Measurements from ENCODE around the gene KLF15.

The KLF15 gene

DNA sequence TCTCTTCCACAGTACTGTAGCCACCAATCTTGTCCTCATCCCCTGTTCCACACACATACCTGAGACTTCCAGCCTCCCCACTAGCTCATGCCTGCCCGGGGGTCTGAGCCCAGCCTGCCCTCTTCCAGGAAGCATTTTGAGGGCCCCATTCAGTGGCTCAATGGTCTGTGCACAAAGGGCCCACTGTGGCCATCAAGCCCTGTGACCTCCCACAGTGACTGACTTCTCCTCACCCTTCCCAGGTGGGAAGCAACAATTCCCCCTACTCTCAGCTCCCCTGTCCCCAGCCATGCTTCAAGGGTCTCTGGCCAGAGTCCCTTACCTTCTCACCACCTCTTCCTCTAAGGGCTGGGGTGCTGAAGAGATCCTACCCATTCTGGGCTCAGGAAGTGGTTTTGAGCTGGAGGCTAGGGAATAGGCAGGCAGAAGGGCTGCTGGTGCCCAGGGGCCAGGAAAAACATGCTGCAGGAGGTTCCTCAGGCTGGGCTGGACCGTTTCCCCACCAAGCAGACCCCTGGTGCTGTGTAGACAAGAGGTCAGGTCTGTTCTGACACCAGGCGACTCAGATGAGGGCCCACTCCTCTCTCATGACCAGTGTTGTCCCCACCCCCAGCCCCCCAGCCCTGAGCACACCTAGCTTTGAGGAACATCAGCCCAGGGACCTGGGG, 3.0 kb upstream of the KLF15 start:
- no peak for DNase-seq

DNA sequence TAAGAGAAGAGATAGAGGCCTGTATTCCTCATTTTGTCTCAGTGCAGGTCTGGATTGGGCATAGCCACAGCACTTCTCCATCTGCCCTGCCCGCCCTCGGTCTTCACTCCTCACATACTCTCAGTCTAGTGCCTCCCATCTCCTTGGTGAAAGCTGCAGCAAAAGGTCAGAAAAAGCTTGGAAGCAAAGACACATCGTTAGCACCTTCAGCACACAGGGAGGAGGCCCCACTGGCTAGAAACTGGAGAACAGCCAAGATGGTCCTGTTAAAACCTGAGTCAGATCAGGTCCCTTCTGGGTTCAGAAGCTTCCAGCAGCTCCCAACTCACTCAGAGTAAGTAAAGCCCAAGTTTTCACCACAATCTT, 1.6 kb upstream of the KLF15 start:
- no peak for DNase-seq

DNA sequence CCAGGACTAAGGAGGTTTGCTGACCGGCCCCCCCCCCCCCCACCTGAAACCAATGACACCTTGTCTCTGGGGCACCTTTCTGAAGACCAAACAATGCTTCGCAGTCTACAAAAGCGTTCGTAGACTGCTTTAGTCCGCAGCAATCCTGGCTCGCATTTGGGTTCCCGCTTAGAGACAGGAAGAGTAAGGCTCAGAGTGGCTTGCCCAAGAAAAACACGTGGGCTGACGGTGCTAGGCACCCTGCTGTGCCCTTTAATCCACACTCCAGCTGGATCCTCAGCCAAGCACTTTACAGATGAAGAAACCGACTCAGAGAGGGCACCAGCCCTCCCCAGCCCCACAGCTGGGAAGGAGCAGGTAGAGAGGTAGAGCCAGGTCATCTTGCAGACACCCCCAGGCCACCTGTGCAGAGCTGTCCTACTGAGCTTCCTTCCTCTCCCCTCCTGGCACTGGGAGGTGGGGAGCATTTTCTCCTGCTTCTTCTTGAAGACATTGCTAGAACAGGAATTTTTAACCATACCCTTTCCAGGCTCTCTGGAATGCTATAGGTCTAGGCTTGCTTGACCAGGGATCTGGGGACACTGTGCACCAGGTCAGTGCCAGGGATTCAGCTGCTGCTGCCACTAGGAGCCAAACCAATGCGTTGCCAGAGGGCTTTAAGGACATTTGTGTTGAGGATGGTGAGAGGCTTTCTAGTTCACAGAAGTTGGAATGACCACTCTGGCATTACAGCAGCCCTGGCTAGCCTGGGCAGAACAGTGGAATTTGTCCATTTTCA, 1.0 kb upstream of the KLF15 start:
- peak; percentile 10 for DNase-seq

DNA sequence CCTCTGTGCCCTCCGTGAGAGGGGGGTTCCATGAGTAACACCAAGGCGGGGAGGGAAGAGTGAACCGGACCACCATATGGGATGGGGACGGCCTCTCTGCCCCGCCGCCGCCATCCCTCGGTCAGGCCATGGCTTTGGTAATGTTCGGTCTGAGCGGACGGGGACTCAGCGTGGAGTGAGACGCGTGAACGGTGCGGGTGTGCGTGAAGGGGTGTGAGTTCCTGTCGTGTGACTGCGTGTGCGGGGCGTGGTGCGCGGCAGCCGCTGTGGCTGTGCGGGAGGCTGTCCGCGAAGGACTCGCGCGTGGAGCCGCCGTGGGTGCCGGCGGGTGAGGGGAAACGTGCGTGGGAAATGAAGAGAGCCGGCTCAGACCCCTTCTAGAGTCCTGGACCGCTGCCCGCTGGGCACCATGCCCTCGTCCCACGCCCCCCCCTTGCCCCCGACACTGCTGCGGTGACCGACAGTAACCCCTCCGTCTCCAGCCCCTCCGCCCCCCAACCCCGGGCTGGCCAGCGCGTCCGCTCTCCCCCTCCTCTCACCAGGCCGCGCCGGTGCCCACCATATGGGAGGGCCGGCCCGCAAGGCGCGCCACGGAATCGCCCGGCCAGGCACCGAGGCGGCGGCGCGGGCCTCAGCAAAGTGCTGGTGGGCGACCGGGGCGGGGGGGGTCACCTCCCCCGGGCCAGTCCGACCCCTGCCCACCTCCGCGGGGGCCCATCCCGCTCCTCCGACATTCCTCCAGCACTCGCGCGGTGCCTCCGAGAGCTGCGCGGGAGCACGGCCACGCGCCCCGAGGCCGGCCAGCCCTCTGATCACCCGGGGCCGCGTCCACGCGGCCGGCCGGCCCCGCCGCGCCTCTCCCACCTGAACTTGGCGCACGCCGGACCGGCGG, 589 bp downstream of the KLF15 start:
- peak; percentile 24 for DNase-seq

DNA sequence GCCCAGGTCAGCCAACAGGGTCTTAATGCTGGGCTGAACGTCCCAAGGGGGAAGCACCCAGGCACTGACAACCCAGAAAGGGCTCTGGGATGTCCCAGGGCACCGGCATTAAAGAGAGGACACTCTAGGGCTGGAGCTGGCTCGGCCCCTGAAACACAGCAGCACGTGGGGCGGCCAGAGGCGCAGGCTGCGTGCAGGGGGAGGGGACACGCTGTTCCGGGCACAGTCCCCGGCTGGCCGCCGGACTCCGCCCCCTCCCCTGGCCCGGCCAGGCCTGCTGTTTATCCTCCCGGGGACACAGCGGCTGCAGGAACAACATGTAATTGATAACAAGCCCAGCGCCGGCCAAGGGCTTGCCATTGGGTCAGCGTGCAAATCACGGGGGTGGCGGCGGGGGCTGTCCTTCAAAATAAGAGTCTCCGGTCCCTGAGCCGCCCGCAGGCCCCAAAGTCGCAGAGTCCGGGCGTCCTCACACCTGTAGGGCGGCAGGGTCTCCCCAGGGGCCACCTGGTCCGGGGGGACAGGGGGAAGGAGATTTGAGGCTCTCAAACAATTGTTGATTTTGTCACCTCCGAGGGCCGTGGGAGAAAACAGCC, 1.3 kb downstream of the KLF15 start:
- peak; percentile 14 for DNase-seq

DNA sequence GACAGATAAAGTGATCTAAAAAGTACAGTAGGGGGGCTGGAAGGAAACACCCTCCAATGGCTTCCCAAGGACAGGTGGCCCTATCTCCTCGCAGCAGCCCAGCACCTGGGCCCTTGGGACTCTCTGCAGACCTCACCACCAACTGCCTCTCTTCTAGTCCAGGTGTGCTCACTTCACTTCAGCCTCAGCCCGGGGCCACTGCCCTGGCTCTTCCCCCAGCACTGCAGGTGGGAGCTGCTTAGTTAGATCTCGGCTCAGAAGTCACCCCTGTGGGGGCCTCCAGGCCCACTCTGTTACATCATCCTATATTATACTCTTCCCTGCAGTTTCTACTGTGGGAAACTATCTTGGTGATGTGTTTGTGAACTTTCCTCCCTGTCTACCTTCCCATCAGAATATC, 2.0 kb downstream of the KLF15 start:
- DNase-seq, result no peak

DNA sequence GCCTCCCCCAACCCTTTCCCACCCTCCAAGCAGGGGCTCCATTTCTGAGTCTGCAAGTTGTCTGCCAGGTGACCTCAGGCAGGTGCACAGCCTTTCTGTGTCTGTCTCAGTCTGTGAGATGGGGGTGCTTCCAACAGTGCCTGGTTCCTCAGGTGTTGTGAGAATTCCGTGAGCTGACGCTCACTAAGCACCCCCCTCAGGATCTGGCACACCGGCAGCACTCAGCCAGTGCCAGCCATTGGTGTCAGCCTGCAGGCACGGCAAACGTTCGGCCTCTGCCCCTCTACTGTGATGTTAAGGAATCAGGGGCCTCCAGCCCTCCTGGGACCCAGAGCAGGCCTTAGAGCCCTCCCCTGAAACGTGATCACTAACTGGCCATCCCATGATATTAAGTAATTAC, 2.4 kb downstream of the KLF15 start:
- DNase-seq, result no peak

DNA sequence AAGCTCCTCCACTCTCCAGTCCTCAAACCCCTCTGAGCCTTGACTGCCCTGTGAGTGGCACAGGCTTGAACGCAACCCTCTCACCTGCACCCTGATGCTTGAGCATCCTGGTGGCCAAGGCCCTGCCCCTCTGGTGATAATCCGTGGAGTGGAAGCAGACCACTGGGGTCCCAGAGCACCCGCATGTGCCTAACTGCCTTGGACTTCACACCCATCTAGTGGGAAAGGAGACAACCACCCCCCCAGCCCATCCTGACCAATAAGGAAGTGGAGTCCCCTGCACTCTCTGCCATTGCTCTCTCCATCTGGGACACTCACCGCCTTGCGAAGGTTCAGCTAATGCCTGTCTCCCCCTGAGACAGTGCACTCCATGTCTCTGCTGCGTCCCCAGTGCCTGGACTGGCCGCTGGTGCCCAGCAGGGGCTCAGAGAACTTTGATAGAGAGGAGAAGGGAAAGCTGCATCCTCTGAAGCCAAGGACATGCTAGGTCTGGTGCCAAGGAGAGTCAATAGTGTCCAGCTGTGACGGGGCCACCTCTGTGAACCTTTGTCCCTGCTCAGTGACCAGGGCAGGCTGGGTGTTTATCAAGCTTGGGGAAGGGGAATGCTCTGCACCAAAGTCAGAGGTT, 3.4 kb downstream of the KLF15 start:
- DNase-seq, result no peak

DNA sequence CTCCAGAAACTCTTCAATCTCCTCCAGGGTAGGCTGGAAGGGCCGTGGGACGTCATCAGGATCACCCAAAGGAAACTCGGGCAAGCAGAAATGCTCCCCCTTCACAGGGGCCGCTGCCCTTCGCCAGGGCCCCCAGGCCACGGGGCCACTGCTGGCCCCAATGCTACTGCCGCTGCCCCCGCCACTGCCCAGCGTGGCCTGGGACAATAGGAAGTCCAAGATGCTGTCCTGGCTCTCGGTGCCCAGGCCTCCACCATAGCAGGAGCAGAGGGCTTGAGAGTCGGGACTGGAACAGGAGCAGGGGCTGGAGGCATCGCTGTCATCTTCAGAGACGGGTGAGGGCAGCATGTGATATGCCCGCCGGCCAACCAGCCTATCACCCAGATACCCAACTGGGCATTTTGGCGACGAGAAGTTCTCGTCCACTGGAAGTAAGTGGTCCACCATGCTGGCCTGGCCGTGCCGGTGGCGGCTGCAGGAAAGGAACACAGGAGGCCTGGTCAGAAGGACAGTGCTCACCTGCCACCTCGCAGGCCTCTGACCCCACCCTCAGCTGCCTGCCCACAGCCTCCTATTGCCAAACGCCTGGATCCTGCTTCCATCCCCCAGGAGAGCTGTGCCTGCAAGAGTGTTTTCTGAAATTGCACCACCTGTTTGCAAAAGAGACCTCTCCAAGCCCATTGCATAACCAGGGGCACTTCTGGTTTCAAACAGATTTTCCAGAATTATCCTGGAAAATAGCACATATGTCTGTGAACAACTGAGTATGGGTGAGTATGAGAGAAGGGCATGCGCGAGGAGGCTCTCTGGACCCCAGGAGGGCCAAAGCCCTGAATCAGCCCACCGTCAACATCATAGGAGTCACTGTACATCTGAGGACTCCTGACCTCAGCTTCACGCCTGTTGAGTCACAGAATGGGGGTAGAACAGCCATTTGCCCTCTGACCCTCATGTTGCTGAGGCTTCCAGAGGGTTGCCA, 4.4 kb downstream of the KLF15 start:
- DNase-seq, result no peak

DNA sequence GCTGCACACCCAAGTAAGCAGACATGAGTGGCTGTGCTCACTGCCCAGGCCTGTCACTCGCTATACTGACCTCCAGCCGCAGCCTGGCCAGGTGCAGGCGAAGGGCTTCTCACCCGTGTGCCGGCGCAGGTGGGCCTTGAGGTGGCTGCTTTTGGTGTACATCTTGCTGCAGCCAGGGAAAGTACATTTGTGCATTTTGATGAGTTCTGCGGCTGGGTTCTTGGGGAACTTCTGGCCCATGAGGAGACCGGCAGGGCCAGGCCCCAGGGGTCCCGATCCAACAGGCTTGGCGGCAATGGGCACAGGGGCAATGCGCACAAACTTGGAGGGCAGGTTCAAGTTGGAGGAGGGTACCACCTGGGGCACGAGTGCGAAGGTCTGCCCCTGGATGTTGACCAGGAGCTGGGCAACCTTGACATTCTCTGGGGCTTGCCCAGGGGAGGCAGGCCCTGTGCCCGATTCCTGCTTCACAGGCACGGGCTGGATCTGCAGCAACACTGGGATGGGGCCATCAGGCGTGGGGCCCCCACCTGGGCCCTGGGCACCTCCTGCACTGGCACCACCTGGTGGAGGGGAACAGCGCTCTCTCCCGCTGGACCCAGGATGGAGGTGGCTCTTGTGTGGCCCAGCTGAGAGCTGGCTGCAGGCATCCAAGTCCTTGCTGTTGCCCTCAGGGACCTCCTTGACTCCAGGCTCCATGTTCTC, 5.3 kb downstream of the KLF15 start:
- DNase-seq, result no peak

DNA sequence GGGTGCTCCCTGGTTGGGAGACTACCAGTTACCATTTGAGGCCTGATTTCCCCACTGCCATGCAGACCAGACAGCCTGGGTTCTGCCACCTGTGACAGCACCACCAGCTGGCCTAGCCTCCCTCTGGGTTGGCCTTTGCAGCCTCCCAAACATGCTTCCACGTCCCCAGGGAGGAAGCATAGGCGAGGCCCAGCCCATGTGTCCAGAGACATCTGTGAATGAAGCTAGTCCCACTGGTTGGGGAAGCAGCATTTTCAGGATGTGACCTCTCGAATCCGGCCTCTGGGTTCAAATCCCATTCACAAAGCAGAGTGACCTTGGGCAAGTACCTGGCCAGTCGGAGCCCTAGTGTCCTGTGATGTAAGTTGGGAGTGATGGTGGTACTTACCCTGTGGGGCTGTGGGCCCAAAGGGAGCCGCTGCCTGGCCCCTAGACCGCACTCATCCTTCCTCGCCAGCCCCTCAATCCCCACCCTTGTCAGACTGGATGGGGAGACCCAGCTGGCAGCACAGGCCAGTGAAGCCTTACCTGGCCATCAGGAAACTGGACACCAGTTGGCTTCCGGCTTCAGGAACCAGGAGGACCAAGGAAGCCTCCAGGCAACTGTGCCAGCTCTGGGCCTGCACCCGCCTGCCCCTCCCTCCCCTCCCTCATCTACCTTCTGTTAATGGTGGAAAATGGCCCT, 6.0 kb downstream of the KLF15 start:
- DNase-seq, result no peak

DNA sequence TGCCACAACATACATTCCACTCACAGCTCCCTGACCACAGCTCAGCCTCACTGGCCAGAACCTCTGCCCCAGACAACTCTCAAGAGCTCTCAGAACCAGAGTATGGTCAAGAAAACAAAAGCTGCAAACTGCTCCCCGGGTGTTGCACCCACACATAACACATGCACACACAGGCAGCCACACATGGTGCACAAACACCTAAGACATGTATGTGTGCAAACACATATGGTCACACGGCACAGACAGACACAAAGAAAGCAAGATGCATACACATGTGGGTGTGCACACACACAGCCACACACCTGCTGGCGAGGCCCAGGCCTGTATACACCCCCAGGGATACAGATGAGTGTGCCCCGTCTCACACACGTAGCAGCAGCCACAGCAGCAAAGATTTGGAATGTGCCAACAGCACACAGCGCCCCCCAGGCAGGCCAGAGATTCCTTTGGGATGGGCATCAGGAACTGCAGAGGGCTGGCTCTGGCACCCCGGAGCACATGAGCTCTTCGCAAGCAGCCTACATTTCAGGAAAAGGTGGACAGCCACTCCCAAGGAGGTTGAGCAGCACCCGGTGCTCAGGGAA, 6.6 kb downstream of the KLF15 start:
- DNase-seq, result no peak

DNA sequence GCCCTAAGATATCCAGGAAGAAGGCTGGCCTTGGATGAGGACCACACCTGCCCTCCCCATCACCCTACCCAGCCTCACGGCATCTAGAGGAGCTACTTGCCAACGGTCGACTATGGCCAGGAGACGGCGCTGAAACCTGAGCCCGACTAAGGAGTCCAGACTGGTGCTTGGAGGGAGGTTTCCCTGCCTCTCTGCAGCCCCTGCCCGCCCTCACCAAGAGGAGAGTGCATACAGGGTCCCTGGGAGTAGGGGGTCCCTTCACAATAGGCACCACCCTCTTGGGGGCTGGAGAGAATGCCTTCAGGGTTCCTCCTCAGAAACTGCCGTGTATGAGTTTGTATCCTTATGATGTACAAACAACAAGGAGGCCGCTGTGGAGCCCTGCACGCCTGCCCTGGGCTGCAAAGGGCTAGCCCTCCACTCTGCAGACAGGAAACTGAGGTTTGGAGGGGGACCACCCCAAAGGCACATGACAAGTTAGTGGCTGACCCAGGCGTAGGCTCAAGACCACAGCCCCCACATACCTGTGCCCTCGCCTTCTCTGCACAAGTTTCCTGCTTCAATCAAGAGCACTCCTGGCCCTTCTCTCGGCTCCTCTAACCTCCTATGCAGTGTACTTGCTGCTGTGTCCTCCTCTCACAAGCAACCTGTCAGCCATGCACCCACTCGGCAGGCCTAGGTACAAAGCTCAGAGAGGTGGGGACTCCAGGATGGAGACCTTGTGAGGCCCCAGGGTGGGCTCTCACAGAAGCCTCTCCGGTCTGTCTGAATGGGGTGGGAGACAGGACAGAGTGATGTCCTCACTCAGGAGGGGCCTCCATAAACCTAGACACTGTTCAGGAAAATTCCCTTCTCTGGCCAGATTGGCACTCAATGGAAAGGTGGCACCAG, 7.4 kb downstream of the KLF15 start:
- DNase-seq, result no peak

DNA sequence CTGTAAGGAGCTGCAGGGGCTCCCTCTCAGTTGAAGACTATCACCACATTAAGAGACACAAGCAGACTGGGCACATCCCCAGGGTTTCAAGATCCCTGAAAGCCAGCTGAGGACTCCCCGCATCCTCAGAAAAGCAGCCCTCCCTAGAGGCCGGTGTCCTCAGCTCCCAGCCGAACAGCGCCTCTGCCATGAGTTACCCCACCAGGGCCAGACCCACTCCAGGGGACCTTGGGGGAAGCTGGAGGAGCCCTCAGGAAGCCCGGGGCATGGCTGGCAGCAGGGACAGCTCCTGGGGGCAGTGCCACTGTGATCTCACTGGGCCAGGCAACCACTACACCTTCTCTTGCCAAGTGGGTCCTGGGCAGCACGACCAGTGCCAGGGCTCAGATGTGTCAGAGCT, 8.1 kb downstream of the KLF15 start:
- no peak for DNase-seq

DNA sequence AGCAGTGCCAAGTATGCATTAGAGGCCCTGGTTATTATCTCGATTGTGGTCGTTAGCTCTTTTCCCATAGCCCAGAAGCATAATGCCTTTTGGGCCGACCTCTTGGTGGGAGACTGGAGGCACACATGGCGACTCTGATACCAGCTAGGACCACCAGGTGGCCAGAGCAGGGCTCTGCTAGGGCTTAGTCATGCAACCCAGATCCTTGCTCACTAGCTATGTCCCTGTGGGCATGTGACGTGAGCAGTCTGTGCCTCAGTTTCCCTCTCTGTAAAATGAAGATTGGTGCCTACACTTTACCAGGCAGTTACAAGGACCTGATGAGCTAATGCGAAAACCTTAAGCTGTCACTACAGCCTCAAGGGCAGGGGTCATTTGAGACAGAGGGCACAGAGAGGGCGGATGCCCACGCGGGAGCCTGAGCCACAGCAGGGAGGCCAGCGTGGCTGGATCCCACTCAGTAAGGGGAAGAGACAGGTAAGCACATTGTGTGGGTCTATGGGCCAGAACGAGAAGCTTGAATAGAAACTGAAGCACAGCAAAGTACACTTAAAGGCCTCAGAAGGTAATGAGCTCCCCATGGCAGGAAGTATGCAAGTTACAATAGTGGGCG, 8.8 kb downstream of the KLF15 start:
- DNase-seq, result no peak

DNA sequence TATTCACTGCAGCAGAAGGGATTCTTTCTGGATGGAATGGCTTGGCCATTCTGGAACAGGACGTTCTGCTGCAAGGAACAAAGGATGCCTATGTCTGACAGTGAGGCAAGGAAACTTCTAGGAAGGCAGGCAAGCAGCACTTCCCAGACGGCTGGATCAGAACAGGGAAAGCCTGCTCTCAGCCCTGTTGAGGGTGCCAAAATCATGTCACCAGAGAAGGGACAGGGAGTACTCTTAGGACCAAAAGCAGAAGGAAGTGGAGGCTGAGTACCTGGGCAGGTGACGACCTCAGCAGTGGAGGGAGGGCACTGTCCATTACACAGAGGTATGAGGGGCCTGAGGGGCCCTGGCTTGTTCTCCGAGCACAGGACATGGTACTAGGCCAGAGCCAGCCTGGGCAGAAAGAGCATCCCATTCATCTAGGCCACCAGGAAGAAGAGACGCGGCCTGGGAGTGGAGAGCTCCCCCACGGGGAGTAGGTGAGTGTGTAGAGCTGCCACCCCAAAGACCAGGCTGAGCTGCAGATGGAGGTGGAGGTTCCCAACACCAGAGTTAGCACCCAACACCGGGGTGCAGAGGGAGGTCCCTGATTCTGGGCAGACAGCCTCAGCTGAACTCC, 9.6 kb downstream of the KLF15 start:
- DNase-seq, result no peak

DNA sequence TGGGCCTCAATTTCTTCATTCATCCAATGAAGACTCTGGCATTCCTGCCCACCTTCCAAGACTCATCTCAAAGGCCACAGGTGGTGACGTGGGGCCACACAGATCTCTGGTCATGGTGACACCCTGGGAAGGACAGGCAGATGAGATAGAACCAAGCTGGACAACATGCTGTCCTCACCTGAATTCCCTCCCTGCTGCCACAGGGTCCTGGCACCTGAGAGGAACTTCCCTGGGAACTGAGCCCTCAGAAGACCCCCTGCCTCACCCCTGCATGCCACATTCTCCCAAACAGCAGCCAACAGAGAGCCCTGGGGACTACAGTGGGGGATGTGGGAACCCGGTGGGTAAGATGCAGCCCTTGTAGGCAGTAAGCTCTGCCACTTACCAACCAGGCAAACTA, 10.7 kb downstream of the KLF15 start:
- DNase-seq, result no peak
